HG03108 (cell line): ENCODE measurements around the gene JARID2.
A peak's percentile ranks its signal among the peaks of the same experiment; 100 is the strongest.
"Not testable (repeated sequence)": the region's sequence is repeated elsewhere in the genome, so short reads cannot be mapped to it uniquely, and the experiment has no call there.

ENCODE experiments used
- ATAC-seq: cut with Tn5 transposase; IDR thresholded peaks from one replicate; pipeline ENCODE4 v1.9.1; 2021; ENCODE audit warnings: moderate library complexity; ENCODE audit not compliant: unreplicated experiment

JARID2 gene

GRCh38 chr6:15287670-15288375 is 42.0 kb downstream of the JARID2 start:
- peak; percentile 93 for ATAC-seq

DNA sequence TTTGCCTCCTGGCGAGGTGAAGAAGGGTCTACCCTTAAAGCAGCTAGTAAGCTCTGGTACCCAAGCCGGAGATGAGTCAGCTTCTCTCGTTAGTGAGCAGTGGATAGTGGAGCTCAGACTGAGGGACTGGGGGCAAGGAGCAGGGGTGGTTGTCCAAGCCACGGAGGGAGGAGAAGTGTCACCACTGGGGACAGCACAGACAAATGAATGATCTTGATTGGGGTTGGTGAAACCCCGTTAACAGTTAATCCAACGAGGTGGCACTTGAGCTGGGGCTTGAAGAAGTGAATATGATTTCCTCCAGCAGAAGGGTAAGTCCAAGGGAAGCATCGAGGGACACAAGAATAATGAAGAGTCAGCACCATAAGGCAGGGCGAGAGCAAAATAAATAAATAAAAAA is 43.0 kb downstream of the JARID2 start:
- ATAC-seq: no peak

GRCh38 chr6:15289456-15289855 is 43.6 kb downstream of the JARID2 start:
- not testable (repeated sequence) for ATAC-seq

GRCh38 chr6:15290067-15290680 is 44.3 kb downstream of the JARID2 start:
- no peak for ATAC-seq

DNA sequence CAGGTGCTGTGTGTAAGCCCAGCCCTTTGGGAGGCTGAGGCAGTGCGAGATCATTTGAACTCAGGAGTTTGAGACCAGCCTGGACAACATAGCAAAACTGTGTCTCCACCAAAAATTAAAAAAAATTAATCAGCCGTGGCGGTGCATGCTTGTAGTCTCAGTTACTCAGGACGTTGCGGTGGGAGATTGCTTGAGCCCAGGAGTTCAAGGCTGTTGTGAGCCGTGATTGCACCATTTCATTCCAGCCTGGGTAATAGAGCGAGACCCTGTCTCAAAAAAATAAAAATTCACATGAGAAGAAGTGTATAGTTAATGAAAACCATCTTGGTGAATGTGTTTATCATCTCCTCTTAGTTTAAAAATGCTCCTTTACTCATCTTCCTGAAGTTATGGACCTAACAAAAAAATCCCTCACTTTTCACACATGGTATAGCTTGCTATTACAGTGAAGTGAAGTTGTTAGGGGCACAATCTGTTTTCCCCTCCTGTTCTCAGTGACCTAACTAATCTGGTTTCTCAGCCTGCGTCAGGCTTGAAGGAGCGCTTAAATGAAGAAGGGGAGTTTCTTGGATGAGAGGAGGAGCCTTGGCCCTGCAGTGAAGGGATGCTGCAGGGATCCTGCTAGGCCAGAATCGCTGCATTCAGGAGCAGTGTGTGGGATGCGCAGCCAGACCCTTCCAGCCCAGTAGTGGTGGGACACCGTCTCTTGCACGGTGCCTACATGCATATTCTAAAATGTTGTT is 45.3 kb downstream of the JARID2 start:
- ATAC-seq: no peak

- ATAC-seq: no peak
These were observed 46.9 kb downstream of the JARID2 start for GRCh38 chr6:15292721-15293302.

DNA sequence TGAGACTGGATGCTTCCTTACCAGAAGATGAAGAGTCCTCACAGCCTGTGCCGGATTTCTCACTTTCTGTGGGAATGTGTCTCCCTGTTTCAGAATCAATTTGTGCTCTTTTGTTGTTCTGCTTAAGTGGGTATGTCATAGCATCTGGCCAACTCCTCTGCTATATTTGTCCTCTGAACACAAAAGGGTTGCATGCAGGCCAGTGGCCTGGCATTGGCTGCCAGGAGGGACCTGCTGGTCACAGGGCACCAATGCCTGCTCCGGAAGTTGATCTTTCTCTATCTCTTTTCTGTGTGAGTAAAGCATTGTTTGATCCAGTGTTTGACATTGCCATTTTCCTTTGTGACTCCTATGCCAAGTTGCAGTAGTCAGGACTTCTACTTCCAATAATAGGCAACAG is 47.8 kb downstream of the JARID2 start:
- ATAC-seq: no peak

- ATAC-seq: no peak
These were observed 48.6 kb downstream of the JARID2 start for GRCh38 chr6:15294504-15294903.

- ATAC-seq: no peak
These were observed 50.4 kb downstream of the JARID2 start for GRCh38 chr6:15296249-15296648.

DNA sequence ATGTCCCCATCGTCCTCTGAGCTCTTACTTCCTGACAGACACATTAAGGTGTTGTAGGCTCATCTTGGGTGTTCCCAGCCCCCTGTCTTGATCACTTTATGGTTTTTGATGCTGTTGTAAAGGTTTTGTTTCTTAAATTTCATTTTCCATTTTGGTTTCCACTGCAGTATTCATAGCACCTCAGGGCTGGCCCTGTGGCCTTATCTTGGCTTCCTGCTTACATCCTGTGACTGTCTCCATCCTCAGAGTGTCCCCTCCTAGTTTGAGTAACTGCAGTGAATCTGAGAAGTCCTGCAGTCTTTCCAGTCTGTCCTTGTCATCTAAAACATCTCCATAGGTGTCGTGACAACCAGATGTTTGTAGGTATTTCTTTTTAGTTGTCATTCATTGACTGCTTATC is 50.9 kb downstream of the JARID2 start:
- peak; percentile 46 for ATAC-seq

DNA sequence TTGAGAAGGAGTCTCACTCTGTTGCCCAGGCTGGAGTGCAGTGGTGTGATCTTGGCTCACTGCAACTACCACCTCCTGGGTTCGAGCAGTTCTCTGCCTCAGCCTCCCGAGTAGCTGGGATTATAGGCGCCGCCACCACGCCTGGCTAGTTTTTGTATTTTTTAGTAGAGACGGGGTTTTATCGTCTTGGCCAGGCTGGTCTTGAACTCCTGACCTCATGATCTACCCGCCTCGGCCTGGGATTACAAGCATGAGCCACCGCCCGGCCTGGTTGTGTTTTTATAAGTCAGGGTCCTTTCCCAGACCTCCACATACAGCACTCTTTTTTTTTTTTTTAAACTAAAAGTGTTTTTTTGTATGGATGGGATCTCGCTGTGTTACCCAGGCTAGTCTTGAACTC is 51.3 kb downstream of the JARID2 start:
- ATAC-seq: not testable (repeated sequence)

DNA sequence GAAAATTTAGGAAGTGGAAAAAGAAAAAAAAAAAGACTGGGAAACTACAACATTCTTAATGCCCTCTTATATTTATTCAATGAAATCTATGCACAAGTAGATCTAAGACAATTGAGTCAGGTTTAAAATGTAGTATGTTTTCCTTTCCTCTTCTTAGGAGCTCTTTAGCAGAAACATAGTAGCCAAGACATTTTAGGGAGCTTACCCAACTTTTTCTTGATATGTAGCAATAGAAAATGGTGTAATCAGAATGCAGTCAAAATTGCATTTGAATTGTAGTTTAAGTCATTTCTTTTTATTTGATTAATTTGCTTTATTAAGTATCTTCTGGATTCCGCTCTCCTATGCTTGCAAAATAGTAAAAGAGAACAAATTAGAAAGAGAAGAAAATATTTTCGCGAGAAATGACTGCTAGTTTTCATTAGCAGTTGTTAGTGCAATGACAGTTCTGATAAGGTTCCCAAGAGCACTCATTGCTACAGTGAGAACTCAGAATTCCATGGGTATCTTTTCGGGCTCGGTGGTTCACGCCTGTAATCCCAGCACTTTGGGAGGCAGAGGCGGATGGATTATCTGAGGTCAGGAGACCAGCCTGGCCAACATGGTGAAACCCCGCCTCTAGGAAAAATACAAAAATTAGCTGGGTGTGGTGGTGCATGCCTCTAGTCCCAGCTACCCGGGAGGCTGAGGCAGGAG is 52.2 kb downstream of the JARID2 start:
- ATAC-seq: no peak

- peak; percentile 76 for ATAC-seq
These were observed 53.7 kb downstream of the JARID2 start for GRCh38 chr6:15299430-15300131.

- ATAC-seq: no peak
These were observed 55.5 kb downstream of the JARID2 start for GRCh38 chr6:15301179-15302006.

DNA sequence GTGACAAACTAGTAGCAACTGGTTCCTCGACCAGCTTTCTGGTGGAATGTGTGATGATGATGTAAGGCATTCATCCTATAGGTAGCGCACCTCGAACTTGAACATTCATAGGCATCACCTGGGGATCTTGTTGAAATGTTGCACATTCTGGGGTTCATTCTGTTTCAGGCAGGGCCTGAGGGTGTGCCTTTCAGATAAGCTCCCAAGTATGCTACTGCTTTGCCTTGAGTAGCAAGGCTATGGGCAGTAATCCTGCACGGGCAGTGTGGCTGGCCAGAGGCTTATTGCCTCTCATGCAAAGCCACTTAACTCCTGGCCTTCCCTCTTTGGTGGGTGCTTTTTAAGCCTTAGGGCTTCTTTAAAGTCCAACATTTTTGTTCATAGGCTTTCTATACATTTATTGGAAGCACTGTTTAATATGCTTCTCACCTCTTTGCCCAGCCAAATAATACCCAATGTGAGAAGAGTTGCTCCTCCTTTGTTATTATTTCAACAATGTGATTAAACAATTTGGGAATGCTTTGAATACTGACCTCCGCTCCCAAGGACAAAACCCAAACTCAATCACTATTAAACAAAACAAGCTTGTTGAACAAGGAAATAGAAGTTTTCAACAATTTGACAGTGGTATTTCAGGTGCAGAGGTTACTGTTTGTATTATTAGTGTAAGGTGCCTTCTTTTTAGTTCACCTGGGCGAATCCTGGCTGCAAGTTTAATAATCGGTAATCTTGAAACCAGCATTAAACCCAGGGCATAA is 57.5 kb downstream of the JARID2 start:
- no peak for ATAC-seq

GRCh38 chr6:15303920-15304291 is 58.0 kb downstream of the JARID2 start:
- no peak for ATAC-seq

GRCh38 chr6:15304337-15305042 is 58.6 kb downstream of the JARID2 start:
- ATAC-seq: no peak

DNA sequence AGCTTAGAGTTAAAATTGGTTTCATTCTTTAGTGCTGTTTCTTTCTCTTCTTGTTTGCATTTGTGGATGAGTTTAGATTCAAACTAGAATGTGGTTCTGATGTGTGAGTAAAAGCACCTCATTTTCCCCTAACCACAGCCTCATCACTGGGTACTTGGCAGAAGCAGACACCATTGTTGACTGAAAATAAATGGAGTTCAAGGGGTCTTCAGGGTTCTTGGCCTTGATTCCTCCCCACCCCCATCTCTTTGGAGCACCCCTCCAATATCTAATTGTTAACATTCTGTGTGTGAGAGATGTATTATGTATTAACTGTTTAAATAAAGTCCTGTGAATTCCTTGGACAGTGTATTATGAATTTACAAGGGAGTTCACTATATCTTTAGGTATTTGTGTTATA is 59.6 kb downstream of the JARID2 start:
- ATAC-seq: peak; percentile 51
